HepG2 (cell line): Measurements from ENCODE around the gene SLX4. TPM values are rescaled to one million over a fixed set of nuclear protein-coding genes. Genes with fewer than 3 reads are reported as not detected.

Source experiments
- ATAC-seq: fragments of 200-7000 bp; cut with Tn5 transposase; 3 replicates; pipeline ENCODE4 v1.9.1; 2020; ENCODE audit warnings: mild to moderate bottlenecking, moderate library complexity
- BruUV-seq: library from RNA; stranded (reverse); fragments of 400-500 nt; replicated peaks from 2 replicates; lab custom pipeline; 2021; lab: Mats Ljungman, UMichigan
- CTCF ChIA-PET: fragments of 300-600 bp; formaldehyde crosslinking; extraction: SDS; loops from one replicate; lab custom pipeline; 2021; ENCODE audit warnings: low total read pairs, inconsistent platforms, low intra/inter-chr PET ratio; lab: Yijun Ruan, JAX
- POLR2A ChIA-PET: fragments of 350-600 bp; sonication (Branson Sonifier 250); formaldehyde crosslinking; loops from one replicate; lab custom pipeline; 2020; ENCODE audit warnings: antibody characterized with exemption, inconsistent platforms; lab: Yijun Ruan, JAX
- DNase-seq: peaks from one replicate; pipeline ENCODE4 v3.0.0-alpha.2; 2015; ENCODE audit warnings: low spot score
- FAIRE-seq: peaks from 3 replicates; lab custom pipeline; 2011; peaks lifted over from hg19 to GRCh38; lab: Jason Lieb, UNC
- H2AFZ ChIP-seq: one replicate; pipeline ENCODE4 v1.6.1; 2011; ENCODE audit warnings: low read length, inconsistent platforms
- H3K27ac ChIP-seq: fragments of 300-600 bp; 3 replicates; pipeline ENCODE4 v1.8.0; 2011; ENCODE audit warnings: mixed run types, mild to moderate bottlenecking, mixed read lengths, low read length, inconsistent platforms; ENCODE audit not compliant: insufficient read depth; ENCODE audit errors: extremely low read length
- H3K27me3 ChIP-seq, 2 experiments: fragments of 200-600 bp in 1 of 2; 2 replicates in 1 of 2; 3 replicates in 1 of 2; pipeline versions ENCODE4 v1.6.0 to v1.8.0; 2011; ENCODE audit warnings: low read length in 2 of 2, mild to moderate bottlenecking in 2 of 2, moderate library complexity in 2 of 2, inconsistent platforms in 1 of 2; ENCODE audit not compliant: insufficient read depth in 2 of 2, control insufficient read depth in 1 of 2
- H3K36me3 ChIP-seq, 2 experiments: fragments of 200-600 bp in 1 of 2; replicated peaks in 1 of 2; 2 replicates in 1 of 2; 3 replicates in 1 of 2; pipeline versions ENCODE4 v1.5.1 to v1.8.0; 2011; ENCODE audit warnings: low read length in 2 of 2, inconsistent platforms in 1 of 2; ENCODE audit not compliant: insufficient read depth in 2 of 2, control insufficient read depth in 1 of 2
- H3K4me1 ChIP-seq: 2 replicates; pipeline ENCODE4 v1.5.1; 2012; ENCODE audit warnings: low read length, inconsistent platforms; ENCODE audit not compliant: insufficient read depth
- H3K4me2 ChIP-seq: 2 replicates; pipeline ENCODE4 v1.6.0; 2011; ENCODE audit warnings: low read depth, low read length, inconsistent platforms
- H3K4me3 ChIP-seq, 3 experiments: fragments of 200-600 bp in 1 of 3; sonication (generic), shearing (Covaris generic) in 1 of 3; replicated peaks in 1 of 3; 2 replicates each; pipeline ENCODE4 v1.5.1; 2011 to 2016; ENCODE audit warnings: low read length in 3 of 3, inconsistent platforms in 2 of 3, low read depth in 2 of 3, mild to moderate bottlenecking in 2 of 3, control low read depth in 1 of 3, mixed read lengths in 1 of 3; ENCODE audit not compliant: insufficient read depth in 1 of 3
- H3K79me2 ChIP-seq: one replicate; pipeline ENCODE4 v1.6.1; 2011; ENCODE audit warnings: low read length, inconsistent platforms; ENCODE audit not compliant: insufficient read depth
- H3K9ac ChIP-seq: 2 replicates; pipeline ENCODE4 v1.6.0; 2011; ENCODE audit warnings: mild to moderate bottlenecking, low read depth, low read length, inconsistent platforms; ENCODE audit not compliant: insufficient read depth
- H3K9me3 ChIP-seq: 2 replicates; pipeline ENCODE4 v1.5.1; 2012; ENCODE audit warnings: mild to moderate bottlenecking, low read length
- H4K20me1 ChIP-seq: 2 replicates; pipeline ENCODE4 v1.6.0; 2011; ENCODE audit warnings: inconsistent platforms, mild to moderate bottlenecking, low read length, moderate library complexity; ENCODE audit not compliant: insufficient read depth
- ATF5 ChIP-seq: sonication (generic); formaldehyde crosslinking; IDR thresholded peaks from 2 replicates; pipeline ENCODE4 v1.4.0; 2020; ENCODE audit warnings: mild to moderate bottlenecking, low read depth, missing genetic modification reagents
- CC2D1A ChIP-seq: sonication (generic); formaldehyde crosslinking; IDR thresholded peaks from 2 replicates; pipeline ENCODE4 v1.8.1; 2023; ENCODE audit warnings: mild to moderate bottlenecking, missing genetic modification reagents
- GFI1 ChIP-seq: sonication (generic); formaldehyde crosslinking; IDR thresholded peaks from 2 replicates; pipeline ENCODE4 v1.5.0; 2020; ENCODE audit warnings: missing genetic modification reagents, mild to moderate bottlenecking, borderline replicate concordance
- HDAC1 ChIP-seq: sonication (generic); formaldehyde crosslinking; IDR thresholded peaks from 2 replicates; pipeline ENCODE4 v1.5.1; 2020; ENCODE audit warnings: mild to moderate bottlenecking, missing genetic modification reagents
- MXD3 ChIP-seq: IDR thresholded peaks from 2 replicates; pipeline ENCODE4 v1.6.1; 2016; ENCODE audit warnings: mild to moderate bottlenecking, missing biosample characterization, missing genetic modification reagents
- MXI1 ChIP-seq: IDR thresholded peaks from 3 replicates; pipeline ENCODE4 v1.6.1; 2012; ENCODE audit warnings: low read depth, low read length, inconsistent platforms, borderline replicate concordance
- SAFB2 ChIP-seq: sonication (generic); formaldehyde crosslinking; IDR thresholded peaks from 2 replicates; pipeline ENCODE4 v1.5.1; 2020; ENCODE audit warnings: missing genetic modification reagents, low read depth, mild to moderate bottlenecking, borderline replicate concordance
- TBL1XR1 ChIP-seq: fragments of 150-350 bp; IDR thresholded peaks from 2 replicates; pipeline ENCODE4 v1.6.1; 2014; ENCODE audit warnings: borderline replicate concordance, low read length; ENCODE audit not compliant: partially characterized antibody
- ZMAT3 ChIP-seq: sonication (generic); formaldehyde crosslinking; conservative IDR thresholded peaks from 2 replicates; pipeline ENCODE4 v1.7.0; 2021; ENCODE audit warnings: missing genetic modification reagents
- ZNF225 ChIP-seq: sonication (generic); formaldehyde crosslinking; IDR thresholded peaks from 2 replicates; pipeline ENCODE4 v1.4.0; 2020; ENCODE audit warnings: mild to moderate bottlenecking, missing genetic modification reagents
- ZNF318 ChIP-seq: sonication (generic); formaldehyde crosslinking; IDR thresholded peaks from 2 replicates; pipeline ENCODE4 v1.4.0; 2020; ENCODE audit warnings: mild to moderate bottlenecking, missing genetic modification reagents
- ZNF383 ChIP-seq: sonication (generic); formaldehyde crosslinking; IDR thresholded peaks from 2 replicates; pipeline ENCODE4 v1.4.0; 2020; ENCODE audit warnings: missing genetic modification reagents, mild to moderate bottlenecking, borderline replicate concordance
- ZNF639 ChIP-seq: conservative IDR thresholded peaks from 2 replicates; pipeline ENCODE4 v1.6.1; 2018; ENCODE audit warnings: missing genetic modification reagents
- ZNF83 ChIP-seq: sonication (generic); formaldehyde crosslinking; IDR thresholded peaks from 2 replicates; pipeline ENCODE4 v1.4.0; 2020; ENCODE audit warnings: missing genetic modification reagents, mild to moderate bottlenecking, borderline replicate concordance
- WGBS: methylation state at CpG from one replicate; pipeline ENCODE4 v1.1.6; 2017; ENCODE audit warnings: low lambda C conversion rate; 5-methylcytosine and 5-hydroxymethylcytosine counted together
- in situ Hi-C: cut with HindIII; loops from 2 replicates; pipeline ENCODE4 v1.10.0; 2017; ENCODE audit warnings: low pct_unique_long_range_greater_than_20kb; ENCODE audit not compliant: extremely low pct_ligation_motif_present
- intact Hi-C: fragments of 100-400 bp; cut with micrococcal nuclease; formaldehyde crosslinking; loops from one replicate; pipeline ENCODE4 v1.10.0; 2022; ENCODE audit not compliant: unreplicated experiment
- polyA plus RNA-seq, 8 experiments: library from polyadenylated mRNA; depleted of rRNA in 3 of 8; stranded (reverse) in 7 of 8; unstranded in 1 of 8; fragments of >200 nt; fragmentation: Illumina TruSeq in 4 of 8; extraction: Trizol in 4 of 8; gene quantifications; 2 replicates each; pipeline versions ENCODE4 v1.2.1 to v1.2.3, GENCODE V29; 2011 to 2016; ENCODE audit warnings: low read depth in 4 of 8, missing spikeins in 1 of 8, mixed read lengths in 1 of 8; ENCODE audit not compliant: insufficient read depth in 1 of 8
- total RNA-seq, 5 experiments: library from RNA; depleted of rRNA; stranded (reverse); fragments of >200 nt; fragmentation: Illumina TruSeq; extraction: Trizol; gene quantifications; 2 replicates each; pipeline ENCODE4 v1.2.3, GENCODE V29; 2016; ENCODE audit warnings: low read depth in 1 of 5

The SLX4 gene
- total and polyA plus RNA-seq, 2 of the 13 experiments (the other 11 are each of a cell fraction or from before 2014, with no cell fraction given): 1.1 to 3.6 TPM

- H3K4me2 ChIP-seq: peak overlapping the region; percentile 57
- FAIRE-seq (peak; percentile 91), ATAC-seq (peak; percentile 91), DNase-seq (peak; percentile 62)
- H3K9ac ChIP-seq: no peak overlapping the region
- H3K79me2 ChIP-seq: peaks cover 3% of the 10 kb centered on the region
- ChIA-PET CTCF (no interaction called here), POLR2A (interaction anchor here (1.1 kb wide), 2 partner anchors 10 to 42 kb away, joined by 3 read pairs; no protein-coding TSS in a partner anchor)
- H3K27ac ChIP-seq: peak overlapping the region; percentile 68
- no peaks in the 10 kb centered on the region for H3K27me3 ChIP-seq
- BruUV-seq: no TSS peak
- intact Hi-C loops: no loop called here
- 4% methylated on average over 3 of the region's 3 CpGs for WGBS
- H2AFZ ChIP-seq: no peak overlapping the region
- in situ Hi-C loops: no loop called here
- peaks cover 52% of the 10 kb centered on the region for H3K4me1 ChIP-seq
- peaks cover 1 to 2% of the 10 kb centered on the region in 2 experiments; a peak in 1 of 5 replicates for H3K36me3 ChIP-seq
- no peaks in the 10 kb centered on the region for H3K9me3 ChIP-seq
- H4K20me1 ChIP-seq: no peaks in the 10 kb centered on the region
- H3K4me3 ChIP-seq: peak overlapping the region in 1 of 3 experiments; percentile 19; a peak in 1 of 6 replicates
- TF ChIP-seq ZMAT3 (no peak), ATF5 (CRISPR knock-in tag) (no peak), MXD3 (no peak), ZNF383 (no peak), ZNF639 (CRISPR knock-in tag) (no peak), ZNF318 (CRISPR knock-in tag) (no peak), SAFB2 (CRISPR knock-in tag) (no peak), HDAC1 (CRISPR knock-in tag) (peak; percentile 63; the same call in 1 of the 2 replicates), ZNF83 (no peak), CC2D1A (CRISPR knock-in tag) (no peak), ZNF225 (no peak), TBL1XR1 (no peak), MXI1 (no peak), GFI1 (CRISPR knock-in tag) (peak; percentile 95)
Observed at GRCh38 chr16:3640207-3640606, 28.8 kb upstream of the SLX4 start.
